GM21390 (cell line): ENCODE results near the gene NLRC3.
"Not testable (repeated sequence)": the region's sequence is repeated elsewhere in the genome, so short reads cannot be mapped to it uniquely, and the experiment has no call there.

Experiments
- ATAC-seq: cut with Tn5 transposase; IDR thresholded peaks from one replicate; pipeline ENCODE4 v1.9.1; 2021; ENCODE audit not compliant: unreplicated experiment

NLRC3 gene

DNA sequence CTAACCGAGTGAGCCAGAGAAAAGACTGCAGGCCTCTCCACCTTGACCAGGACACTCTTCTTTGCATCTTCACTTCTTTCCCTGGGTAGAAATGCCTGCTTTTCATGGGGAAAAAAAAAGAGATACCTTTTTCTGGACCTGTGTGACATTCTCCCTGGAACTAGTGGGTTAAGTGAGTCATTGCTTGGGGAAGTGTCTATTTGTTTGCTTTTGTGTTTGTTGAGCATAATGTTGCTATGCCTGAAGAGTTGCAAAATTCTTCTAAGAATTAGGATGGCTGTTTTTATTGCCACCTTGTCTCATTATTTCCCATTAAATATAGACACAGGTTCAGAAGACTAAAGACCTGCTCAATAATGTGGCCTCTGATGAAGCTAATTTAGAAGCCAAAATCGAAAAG, 57.6 kb downstream of the NLRC3 start:
- ATAC-seq: no peak

DNA sequence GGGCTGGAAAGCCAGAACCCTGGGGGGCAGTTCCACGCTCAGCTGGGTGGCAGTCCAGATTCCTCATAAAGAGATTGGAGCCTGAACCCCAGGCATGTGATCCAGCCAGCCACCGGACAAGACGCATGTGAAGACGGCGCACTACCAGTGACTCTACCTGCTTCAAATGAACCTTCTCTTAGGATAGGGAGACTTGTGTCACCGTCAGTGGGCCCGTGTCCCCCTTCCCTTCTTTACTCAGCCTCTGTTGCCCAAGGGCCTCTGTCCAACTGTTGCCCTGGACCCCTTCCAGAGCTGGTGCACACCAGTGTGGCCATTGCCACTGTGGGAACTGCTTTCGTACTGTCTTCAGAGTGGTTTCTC, 58.2 kb downstream of the NLRC3 start:
- no peak for ATAC-seq

DNA sequence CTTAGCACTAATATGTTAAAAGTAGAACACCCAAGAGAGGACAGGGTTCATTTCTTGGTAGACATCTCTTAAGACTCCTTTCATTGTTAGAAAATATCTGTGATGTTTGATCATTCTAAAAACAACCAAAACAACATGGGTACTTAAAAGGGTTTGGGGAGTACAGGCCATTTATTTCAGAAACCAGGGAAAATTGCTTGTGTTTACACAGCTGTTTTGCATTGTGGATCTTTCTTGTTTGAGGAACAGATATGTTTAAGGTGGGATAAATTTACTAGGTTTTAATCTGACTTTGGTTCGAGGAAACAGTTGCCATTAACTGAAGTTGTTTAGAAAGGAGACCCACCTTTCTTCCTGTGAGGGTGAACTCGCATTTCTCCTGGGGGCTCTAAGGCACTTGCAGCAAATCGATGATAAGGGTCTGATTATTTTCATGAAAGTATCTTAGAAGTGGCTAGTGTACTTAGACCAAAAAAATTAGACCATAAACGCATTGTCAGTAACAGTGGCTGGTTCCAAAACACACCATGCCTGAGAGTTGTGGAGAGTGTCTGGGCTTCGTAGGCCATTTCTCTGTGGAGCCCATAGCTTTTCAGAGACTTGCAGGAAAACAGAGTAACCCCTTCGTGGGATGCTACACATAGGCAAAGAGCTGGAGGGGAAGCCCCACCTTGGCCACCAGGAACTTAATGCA, 58.8 kb downstream of the NLRC3 start:
- no peak for ATAC-seq

DNA sequence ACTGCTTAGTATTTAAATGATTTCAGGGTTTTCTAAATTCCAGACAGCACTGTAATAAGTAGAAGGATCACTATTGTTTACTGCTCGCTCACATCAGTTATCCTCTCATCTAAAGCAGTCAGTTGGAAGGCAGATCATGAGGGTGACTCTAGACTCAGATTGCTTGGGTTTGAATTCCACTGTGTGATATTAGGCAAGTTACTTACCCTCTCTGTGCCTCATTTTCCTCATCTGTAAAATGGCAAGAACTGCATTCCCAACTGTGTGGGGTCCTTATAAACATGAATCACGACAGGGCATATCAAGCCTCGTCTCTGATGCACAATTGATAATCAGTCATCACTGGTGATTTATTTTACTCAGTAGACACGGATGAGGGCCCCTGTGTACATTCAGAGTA, 61.3 kb downstream of the NLRC3 start:
- no peak for ATAC-seq

DNA sequence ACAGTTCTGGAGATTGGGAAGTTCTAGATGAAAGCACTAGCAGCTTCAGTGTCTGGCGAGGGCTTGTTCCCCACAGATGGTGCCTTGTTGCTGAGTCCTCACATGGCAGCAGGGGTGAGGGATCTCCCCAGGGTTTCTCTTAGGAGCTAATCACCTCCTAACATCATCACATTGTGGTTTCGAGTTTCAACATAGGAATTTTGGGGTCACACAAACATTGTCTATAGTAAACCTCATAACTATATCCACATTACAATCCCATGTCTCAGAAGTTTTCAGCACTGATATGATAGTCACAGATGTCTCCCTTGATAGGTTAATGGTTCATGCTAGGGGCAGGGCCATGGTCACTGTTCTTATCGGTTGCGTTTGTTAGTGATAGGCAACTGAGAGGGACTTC, 62.6 kb downstream of the NLRC3 start:
- no peak for ATAC-seq

DNA sequence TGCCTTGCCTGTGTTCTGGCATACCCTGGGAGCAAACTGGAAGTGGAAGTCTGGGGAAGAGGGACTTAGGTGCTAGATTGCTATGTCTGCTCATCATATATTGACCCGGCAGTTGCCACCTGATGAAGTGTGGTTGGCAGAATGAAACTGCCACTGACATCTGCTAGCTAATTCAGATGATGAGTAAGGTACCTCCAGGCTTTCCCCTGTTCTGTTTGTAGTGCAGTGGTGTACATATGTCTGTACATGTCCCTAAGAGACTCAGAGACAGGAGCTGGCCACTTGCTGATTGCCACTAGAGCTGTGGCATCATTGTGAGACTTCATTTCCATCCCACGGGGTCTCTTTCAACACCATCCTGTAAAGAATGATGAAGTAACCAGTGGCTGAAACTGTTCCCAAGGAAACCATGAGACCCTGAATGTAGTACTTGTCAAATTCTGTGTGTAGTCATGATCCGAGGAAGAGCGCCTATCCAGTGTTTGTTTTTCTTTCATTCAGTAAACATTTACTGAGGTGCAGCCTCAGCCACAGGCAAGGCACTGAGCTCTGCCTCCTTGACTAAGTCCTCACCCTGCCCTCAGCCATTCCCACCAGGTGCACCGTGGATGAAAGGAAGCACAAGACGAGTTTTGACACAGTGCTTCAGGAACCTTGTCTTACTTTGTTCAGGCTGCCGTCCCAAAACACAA, 63.2 kb downstream of the NLRC3 start:
- ATAC-seq: no peak

DNA sequence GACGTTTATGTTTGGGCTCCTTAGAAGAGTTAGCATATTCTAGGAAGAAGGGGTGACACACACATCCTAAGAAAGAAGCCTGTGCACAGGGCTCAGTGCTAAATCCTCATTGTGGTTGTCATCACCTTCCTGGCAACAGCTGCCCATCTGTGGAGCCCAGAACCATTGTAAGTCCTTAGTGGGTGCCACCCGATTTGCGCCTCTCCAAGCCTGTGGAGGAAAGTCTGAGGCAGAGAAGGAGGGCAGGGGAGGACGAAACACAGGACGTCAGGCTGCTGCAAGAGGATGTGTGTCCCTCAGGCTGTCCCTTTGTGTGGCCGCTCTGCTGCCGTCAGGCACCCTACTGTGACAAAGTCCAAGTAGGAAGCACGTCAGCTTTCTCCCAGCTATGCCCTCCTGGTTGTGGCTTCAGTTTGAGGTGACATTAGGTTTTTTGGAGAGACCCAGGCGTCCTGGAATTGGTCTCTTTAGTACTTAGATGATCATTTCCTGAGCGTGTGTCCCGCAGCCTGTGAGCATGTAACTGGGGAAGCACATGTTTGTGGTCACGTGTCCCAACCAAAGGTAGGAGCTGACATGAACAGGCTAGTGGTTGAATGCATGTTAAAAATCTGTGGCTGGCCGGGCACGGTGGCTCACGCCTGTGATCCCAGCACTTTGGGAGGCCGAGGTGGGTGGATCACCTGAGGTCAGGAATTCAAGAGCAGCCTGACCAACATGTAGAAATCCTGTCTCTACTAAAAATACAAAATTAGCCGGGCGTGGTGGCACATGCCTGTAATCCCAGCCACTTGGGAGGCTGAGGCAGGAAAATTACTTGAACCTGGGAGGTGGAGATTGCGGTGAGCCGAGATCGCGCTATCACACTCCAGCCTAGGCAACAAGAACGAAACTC, 65.7 kb downstream of the NLRC3 start:
- ATAC-seq: no peak

DNA sequence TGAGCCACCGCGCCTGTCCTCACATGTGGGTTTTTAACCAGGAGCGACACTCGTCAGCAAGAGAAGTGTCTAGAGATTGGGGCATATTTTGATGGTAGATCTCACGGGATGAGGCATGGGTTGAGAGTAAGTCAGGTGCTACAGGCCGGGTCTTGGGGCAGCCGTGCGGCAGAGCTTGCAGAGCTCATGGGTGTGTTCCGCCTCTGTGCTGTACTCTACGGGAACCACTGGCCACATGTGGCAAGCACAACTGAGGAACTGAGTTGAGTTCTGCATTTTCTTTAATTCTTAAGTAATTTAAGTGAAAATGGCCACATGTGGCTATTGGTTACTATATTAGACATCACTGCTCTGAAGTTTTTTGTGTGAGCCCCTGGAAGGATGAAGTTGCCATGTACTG, 66.8 kb downstream of the NLRC3 start:
- no peak for ATAC-seq

DNA sequence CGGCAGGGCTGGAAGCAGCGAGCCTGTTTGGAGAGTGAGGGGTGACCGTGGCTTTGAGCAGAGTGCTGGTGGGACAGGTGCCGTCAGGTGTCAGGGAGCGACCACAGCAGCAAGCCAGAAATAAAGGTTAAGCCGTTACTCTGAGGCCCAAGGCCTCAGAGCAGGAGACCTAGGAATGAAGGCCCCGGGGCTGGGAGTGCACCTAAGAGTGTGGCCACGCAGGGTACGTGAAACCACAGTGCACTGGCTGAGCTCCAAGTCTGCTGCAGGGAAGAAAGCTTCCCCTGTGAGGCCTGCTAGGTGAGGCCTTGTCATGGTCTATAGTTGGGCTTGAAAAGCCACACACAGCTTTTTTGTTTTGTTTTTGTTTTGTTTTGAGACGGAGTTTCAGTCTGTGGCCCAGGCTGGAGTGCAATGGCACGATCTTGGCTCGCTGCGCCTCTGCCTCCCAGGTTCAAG, 67.7 kb downstream of the NLRC3 start:
- peak; percentile 43 for ATAC-seq

DNA sequence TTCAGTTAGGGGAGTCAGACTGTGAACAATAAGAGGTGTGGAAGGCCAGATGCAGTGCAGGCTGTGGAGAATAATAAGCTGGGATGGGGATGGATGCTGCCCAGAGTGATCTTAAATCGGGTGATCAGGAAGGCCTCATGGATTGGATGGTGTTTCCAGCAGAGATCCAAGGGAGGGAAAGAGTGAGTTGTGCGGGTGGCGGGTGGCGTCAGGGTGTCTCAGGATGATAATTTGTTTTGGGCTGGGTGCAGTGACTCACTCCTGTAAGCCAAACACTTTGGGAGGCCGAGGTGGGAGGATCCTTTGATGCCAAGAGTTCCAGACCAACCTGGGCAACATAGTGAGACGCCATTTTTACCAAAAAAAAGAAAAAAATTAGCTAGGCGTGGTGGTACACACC, 68.5 kb downstream of the NLRC3 start:
- ATAC-seq: no peak

DNA sequence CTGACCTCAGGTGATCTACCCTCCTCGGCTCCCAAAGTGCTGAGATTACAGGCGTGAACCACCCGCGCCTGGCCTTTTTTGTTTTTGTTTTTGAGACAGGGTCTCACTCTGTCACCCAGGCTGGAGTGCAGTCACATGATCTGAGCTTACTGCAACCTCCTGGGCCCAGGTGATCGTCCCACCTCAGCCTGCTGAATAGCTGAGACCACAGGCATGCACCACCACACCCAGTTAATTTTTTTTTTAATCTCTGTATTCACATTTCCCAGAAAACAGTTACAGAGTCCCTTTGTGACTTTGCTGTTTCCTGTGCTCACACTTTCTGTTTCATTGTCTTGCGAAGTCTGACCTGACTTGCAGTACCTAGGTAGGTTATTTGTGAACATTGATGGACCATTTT, 73.7 kb downstream of the NLRC3 start:
- ATAC-seq: no peak

DNA sequence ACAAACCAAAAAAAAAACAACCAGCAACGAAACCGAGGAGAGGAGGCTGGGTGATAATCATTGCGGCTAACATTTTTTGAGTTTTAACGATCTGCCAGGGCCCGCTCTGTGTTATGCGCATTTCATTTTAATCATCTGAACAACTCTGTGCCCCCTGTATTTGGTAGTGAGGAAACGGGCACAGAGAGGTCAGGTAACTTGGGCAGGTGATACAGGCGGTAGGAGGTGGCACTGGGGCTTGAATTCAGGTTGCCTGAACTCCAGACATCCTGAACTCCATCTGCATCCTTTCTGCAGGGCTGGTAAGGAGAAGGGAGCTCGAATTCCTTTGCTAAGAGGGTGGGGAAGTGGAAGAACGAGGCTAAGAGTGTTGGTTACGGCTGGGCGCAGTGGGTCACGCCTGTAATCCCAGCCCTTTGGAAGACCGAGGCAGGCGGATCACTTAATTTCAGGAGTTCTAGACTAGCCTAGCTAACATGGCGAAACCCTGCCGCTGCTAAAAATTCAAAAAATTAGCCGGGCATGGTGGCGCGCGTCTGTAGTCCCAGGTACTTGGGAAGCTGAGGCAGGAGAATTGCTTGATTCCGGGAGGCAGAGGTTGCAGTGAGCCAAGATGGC, 75.3 kb downstream of the NLRC3 start:
- no peak for ATAC-seq

DNA sequence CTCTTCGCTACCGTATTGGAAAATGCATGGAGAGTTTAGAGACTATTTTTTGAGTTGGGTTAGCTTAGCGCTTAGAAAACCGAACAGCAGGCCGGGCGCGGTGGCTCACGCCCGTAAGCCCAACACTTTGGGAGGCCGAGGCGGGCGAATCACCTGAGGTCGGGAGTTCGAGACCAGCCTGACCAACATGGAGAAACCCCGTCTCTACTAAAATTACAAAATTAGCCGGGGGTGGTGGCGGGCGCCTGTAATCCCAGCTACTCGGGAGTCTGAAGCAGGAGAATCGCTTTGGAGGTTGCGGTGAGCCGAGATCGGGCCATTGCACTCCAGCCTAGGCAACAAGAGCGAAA, 75.8 kb downstream of the NLRC3 start:
- not testable (repeated sequence) for ATAC-seq

DNA sequence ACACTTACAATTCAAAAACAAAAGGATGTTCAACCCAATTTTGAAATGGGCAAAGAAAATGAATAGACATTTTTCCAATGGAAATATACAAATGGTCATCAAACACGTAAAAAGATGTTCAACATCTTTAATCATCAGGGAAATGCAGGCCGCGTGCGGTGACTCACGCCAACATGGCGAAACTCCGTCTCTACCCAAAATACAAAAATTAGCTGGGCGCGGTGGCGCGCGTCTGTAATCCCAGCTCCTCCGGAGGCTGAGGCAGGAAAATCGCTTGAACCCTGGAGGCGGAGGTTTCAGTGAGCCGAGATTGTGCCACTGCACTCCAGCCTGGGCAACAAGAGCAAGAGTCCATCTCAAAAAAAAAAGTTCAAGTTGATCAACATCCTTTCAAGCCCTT, 78.2 kb downstream of the NLRC3 start:
- no peak for ATAC-seq

DNA sequence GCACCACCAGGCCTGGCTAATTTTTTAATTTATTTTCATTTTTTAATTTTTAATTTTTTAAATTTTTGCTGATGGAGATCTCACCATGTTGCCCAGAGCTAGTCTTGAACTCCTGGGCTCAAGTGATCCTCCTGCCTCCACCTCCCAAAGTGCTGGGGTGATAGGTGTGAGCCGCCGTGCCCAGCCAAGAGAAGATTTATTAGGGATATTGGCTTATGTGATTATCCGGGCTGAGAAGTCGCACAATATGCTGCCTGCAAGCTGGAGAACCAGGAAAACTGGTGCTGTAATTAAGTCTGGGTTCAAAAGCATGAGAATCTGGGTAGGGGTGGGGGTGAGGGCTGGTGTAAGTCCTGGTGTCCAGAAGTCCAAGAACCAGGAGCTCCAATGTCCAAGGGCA, 79.4 kb downstream of the NLRC3 start:
- no peak for ATAC-seq

DNA sequence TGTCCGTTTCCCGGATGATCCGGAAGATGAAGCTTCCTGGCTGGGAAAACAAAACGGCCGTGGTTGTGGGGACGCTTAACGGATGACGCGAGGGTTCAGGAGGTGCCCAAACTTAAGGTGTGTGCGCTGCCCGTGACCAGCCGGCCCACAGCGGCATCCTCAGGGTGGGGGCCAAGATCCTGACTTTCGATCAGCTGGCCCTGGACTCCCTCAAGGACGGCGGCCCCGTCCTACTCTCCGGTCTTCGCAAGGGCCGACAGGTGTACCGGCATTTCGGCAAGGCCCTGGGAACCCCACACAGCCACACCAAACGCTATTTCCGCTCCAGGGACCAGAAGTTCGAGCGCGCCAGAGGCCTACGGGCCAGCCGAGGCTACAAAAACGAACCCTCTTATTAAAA, 80.8 kb downstream of the NLRC3 start:
- no peak for ATAC-seq

DNA sequence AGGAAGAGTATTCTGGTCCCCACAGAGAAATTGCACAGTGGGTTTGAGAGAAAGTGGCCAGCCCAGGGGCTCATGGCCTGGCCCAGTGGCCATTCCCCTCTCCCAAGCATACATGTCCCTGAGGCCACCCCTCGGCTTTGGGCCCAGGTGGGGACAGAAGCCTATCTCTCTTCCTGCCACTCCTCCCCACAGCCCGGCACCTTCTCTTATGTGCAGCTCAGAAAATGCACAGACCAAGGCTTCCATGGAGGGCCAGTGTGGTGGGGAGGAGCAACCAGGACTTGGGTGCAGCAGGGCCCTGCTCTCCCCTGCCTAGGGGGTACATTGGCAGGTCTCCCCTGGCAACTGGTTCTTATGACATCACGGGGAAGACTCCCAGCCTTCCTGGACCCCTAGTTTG, 82.0 kb downstream of the NLRC3 start, which contains the start of gene C16orf90:
Gene C16orf90 (minus strand): TSS at position 314 of the 400 bp plus-strand sequence. CDS start 68 bp downstream, at position 246.
- ATAC-seq: no peak

DNA sequence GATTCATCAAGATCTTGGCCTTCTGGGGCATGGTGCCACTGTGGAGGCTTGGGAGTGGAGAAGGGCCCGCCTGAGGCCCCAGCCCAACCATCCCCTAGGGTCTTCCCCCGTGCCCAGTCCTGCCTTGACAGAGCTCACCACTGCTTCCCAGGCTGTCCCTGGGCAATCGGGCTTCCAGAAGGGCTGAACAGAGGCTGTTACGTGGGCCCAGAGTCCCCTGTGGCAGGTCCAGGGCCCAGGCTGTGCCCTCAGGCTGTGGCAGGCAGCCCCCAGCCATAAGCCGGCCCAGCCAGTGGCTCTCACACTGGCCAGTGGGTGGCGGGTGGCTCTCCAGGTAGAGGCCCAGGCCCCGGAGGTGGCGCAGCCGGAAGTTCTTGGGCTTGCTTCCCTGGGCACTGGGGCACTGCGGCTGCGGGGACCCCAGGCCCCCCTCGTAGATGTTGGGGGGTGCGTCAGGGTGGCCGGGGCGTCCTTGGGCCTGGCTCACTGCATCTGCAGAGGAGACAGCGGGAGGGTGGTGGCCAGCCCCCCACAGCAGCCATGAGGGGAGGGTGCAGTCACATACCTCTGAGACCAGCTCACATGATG, 82.7 kb downstream of the NLRC3 start:
- no peak for ATAC-seq

DNA sequence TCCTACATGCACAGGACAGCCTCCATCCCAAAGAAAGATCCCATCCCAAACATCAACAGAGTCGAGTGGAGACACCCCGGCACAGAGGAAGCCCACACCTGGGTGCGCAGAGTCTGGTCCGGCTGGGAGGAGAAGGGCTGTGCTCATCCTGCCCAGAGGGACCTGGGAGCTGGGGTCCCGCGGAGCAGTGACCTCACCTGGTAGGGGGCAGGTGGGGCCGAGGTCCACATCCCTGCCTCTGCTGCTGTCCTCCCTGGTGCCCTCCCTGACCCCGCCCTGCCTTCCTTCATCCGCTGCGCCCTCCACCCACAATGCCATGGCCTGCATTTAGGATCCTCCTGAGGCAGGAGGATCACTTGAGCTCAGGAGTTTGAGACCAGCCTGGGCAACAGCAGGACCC, 84.8 kb downstream of the NLRC3 start:
- no peak for ATAC-seq

DNA sequence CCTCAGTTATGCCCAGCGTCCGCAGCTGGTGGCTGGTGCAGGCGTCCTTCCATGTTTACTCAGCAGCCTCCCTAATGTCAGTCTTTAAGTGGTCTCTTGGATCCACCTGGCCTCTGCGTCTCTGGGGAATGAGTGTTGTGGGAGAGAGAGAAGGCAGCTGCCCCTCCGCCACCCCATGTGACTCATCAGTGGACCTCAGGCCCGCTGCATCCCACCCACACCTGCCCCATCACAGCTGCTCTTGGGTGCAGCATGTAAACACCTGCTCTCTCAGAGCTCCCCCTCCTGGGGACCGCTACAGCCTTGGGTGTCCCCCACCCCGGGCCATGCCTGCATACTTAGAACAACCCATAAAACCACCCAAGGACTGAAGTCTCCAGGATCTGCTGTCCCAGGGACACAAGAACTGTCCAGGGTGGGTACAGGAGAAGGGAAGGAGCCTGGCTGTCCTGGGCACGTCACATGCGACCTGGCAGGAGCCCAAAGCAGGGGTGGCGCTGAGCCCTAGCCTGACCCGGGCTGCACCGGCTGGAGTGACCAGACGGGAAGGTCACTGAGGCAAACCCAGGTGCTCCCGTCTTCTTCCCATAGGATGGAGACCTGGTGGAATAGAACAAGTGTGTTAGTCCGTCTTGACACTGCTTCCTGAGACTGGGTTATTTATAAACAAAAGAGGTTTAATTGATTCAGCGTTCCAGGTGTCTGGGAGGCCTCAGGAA, 86.1 kb downstream of the NLRC3 start:
- ATAC-seq: no peak
